ENCODE measurements around the gene GPANK1. TPM values are rescaled to one million over a fixed set of nuclear protein-coding genes. Genes with fewer than 3 reads are reported as not detected.

GPANK1 gene
- total RNA-seq, 2 donors from 2014 or later: 16.1 to 21.3 TPM

DNA sequence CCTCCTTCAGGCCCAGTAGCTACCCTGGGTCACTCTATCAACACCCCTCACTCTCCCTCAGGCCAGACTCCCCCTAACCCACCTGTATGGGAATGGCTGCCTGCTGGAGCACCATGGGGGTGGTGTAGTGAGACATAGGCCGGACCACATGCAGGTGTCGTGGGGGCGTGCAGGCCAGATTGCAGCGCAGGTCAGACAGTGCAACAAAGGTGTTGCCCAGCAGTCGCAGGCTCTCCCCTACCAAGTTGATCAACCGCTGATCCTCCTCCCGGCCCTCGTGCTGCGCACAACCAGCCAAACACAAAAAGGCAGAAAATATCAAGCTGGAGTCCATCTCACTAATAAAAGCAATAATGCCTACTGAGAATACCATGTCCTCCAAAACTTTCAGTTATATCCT is 19.5 kb downstream of the GPANK1 start:
- H3K27me3 ChIP-seq (ENCODE audit: control insufficient read depth, insufficient read depth, low read length, poor library complexity, severe bottlenecking): no peaks in the 10 kb centered on the region
- peaks cover 93% of the 10 kb centered on the region for H3K36me3 ChIP-seq (ENCODE audit: control insufficient read depth, insufficient read depth, low read length)
- H3K27ac ChIP-seq (ENCODE audit: low read depth, low read length): no peak overlapping the region
- Mint-ChIP-seq H3K27me3 (ENCODE audit: insufficient read depth) (no peaks in the 10 kb centered on the region), H3K27ac (no peak overlapping the region), H3K9me3 (no peaks in the 10 kb centered on the region), H3K36me3 (ENCODE audit: low read depth) (peaks cover 85% of the 10 kb centered on the region), H3K4me3 (no peak overlapping the region), H3K4me1 (no peaks in the 10 kb centered on the region)
- no peak overlapping the region for H3K9ac ChIP-seq (ENCODE audit: extremely low read depth, low read length, poor library complexity, severe bottlenecking)
- DNase-seq: no peak
- no peaks in the 10 kb centered on the region for H3K9me3 ChIP-seq (ENCODE audit: control insufficient read depth, low read length)
- no peak overlapping the region for H3K4me3 ChIP-seq (ENCODE audit: low read length)
- H3K4me1 ChIP-seq (ENCODE audit: control insufficient read depth, insufficient read depth, low read length): no peaks in the 10 kb centered on the region
- WGBS, 2 experiments (ENCODE audit: insufficient coverage in 1 of 2, insufficient read length in 1 of 2): 90 to 97% methylated on average over 4 to 9 of the region's 9 CpGs
- TF ChIP-seq, protein P1, sequence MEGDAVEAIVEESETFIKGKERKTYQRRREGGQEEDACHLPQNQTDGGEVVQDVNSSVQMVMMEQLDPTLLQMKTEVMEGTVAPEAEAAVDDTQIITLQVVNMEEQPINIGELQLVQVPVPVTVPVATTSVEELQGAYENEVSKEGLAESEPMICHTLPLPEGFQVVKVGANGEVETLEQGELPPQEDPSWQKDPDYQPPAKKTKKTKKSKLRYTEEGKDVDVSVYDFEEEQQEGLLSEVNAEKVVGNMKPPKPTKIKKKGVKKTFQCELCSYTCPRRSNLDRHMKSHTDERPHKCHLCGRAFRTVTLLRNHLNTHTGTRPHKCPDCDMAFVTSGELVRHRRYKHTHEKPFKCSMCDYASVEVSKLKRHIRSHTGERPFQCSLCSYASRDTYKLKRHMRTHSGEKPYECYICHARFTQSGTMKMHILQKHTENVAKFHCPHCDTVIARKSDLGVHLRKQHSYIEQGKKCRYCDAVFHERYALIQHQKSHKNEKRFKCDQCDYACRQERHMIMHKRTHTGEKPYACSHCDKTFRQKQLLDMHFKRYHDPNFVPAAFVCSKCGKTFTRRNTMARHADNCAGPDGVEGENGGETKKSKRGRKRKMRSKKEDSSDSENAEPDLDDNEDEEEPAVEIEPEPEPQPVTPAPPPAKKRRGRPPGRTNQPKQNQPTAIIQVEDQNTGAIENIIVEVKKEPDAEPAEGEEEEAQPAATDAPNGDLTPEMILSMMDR (conservative IDR thresholded peaks at IDR 0.05): no peak

DNA sequence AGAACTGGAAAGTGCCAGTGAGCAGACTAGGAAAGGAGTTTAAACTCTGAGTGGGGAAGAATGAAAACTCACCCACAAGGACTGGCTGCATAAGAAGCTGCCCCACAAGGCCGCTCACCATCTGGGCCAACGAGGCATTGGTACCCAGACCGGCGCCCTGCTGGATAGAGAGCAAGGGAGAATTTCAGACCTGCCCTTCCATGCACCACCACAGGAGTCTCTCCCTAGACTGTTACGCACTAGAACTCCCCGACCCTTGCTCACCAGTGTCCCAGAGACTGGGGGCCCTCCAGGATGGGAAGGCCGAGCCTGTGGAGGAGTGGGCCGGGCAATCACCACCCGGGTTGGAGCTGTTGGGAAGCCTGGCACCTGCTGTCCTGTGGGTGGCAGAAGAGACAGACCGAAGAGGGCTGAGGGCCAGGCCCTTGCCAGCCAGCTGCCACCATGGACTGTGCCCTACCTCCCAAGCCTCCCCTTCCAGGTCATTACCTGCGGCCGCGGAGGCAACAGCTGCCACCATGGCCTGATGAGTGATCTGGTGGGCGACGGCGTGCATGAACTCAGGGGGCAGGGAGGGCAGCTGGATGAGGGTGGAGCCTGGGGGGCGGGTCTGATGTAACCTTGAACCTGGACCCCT is 20.9 kb downstream of the GPANK1 start:
- TF ChIP-seq, protein P1 (conservative IDR thresholded peaks at IDR 0.05): no peak
- no peaks in the 10 kb centered on the region for H3K27me3 ChIP-seq (ENCODE audit: control insufficient read depth, insufficient read depth, low read length, poor library complexity, severe bottlenecking)
- Mint-ChIP-seq H3K4me1 (no peaks in the 10 kb centered on the region), H3K27ac (no peak overlapping the region), H3K4me3 (no peak overlapping the region), H3K36me3 (ENCODE audit: low read depth) (peaks cover 83% of the 10 kb centered on the region), H3K27me3 (ENCODE audit: insufficient read depth) (no peaks in the 10 kb centered on the region), H3K9me3 (no peaks in the 10 kb centered on the region)
- H3K4me1 ChIP-seq (ENCODE audit: control insufficient read depth, insufficient read depth, low read length): no peaks in the 10 kb centered on the region
- no peaks in the 10 kb centered on the region for H3K9me3 ChIP-seq (ENCODE audit: control insufficient read depth, low read length)
- peaks cover 93% of the 10 kb centered on the region for H3K36me3 ChIP-seq (ENCODE audit: control insufficient read depth, insufficient read depth, low read length)
- no peak overlapping the region for H3K4me3 ChIP-seq (ENCODE audit: low read length)
- H3K27ac ChIP-seq (ENCODE audit: low read depth, low read length): no peak overlapping the region
- no peak overlapping the region for H3K9ac ChIP-seq (ENCODE audit: extremely low read depth, low read length, poor library complexity, severe bottlenecking)
- DNase-seq: no peak
- WGBS, 2 experiments (ENCODE audit: insufficient coverage in 1 of 2, insufficient read length in 1 of 2): 95 to 100% methylated on average over 5 to 17 of the region's 17 CpGs

DNA sequence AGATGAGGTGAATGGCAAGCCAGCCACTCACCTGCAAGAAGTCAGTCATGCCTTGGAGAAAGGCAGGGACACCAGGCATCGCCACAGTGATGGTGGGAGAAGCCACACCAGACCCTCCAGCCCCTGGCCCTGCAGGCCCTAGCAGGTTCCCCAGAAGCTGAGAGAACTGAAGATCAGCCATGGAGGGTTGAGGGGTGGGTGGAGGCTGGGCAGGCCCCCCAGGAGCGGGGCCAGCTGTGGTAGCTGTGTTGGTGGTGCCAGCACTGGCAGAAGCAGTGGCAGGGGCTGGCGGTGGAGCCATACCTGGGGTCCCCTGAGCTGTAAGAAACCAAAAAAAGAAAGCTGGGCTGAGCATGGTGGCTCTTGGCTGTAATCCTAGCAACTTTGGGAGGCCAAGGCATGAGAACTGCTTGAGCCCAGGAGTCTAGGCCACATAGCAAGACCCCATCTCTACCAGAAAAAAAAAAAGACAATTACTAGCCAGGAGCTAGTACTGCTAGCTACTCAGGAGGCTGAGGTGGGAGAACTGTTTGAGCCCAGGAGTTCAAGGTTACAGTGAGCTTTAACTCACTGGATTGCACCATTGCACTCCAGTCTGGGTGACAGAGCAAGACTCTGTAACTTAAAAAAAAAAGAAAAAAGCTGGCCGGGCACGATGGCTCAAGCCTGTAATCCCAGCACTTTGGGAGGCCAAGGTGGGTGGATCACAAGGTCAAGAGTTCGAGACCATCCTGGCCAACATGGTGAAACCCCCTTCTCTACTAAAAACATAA is 21.8 kb downstream of the GPANK1 start:
- no peaks in the 10 kb centered on the region for H3K27me3 Mint-ChIP-seq (ENCODE audit: insufficient read depth)
- H3K9me3 Mint-ChIP-seq: no peaks in the 10 kb centered on the region
- H3K4me3 ChIP-seq (ENCODE audit: low read length): no peak overlapping the region
- TF ChIP-seq, protein P1 (conservative IDR thresholded peaks at IDR 0.05): no peak
- H3K4me3 Mint-ChIP-seq: no peak overlapping the region
- no peaks in the 10 kb centered on the region for H3K27me3 ChIP-seq (ENCODE audit: control insufficient read depth, insufficient read depth, low read length, poor library complexity, severe bottlenecking)
- DNase-seq: no peak
- 92 to 100% methylated on average over 2 to 6 of the region's 6 CpGs for WGBS, 2 experiments (ENCODE audit: insufficient coverage in 1 of 2, insufficient read length in 1 of 2)
- no peaks in the 10 kb centered on the region for H3K4me1 ChIP-seq (ENCODE audit: control insufficient read depth, insufficient read depth, low read length)
- H3K9ac ChIP-seq (ENCODE audit: extremely low read depth, low read length, poor library complexity, severe bottlenecking): no peak overlapping the region
- H3K4me1 Mint-ChIP-seq: no peaks in the 10 kb centered on the region
- no peak overlapping the region for H3K27ac ChIP-seq (ENCODE audit: low read depth, low read length)
- no peaks in the 10 kb centered on the region for H3K9me3 ChIP-seq (ENCODE audit: control insufficient read depth, low read length)
- H3K36me3 Mint-ChIP-seq (ENCODE audit: low read depth): peaks cover 78% of the 10 kb centered on the region
- H3K27ac Mint-ChIP-seq: no peak overlapping the region
- H3K36me3 ChIP-seq (ENCODE audit: control insufficient read depth, insufficient read depth, low read length): peaks cover 93% of the 10 kb centered on the region

Data from endodermal cell (in vitro differentiated cells).